ENCODE results near the gene COPZ1.

The COPZ1 gene

DNA sequence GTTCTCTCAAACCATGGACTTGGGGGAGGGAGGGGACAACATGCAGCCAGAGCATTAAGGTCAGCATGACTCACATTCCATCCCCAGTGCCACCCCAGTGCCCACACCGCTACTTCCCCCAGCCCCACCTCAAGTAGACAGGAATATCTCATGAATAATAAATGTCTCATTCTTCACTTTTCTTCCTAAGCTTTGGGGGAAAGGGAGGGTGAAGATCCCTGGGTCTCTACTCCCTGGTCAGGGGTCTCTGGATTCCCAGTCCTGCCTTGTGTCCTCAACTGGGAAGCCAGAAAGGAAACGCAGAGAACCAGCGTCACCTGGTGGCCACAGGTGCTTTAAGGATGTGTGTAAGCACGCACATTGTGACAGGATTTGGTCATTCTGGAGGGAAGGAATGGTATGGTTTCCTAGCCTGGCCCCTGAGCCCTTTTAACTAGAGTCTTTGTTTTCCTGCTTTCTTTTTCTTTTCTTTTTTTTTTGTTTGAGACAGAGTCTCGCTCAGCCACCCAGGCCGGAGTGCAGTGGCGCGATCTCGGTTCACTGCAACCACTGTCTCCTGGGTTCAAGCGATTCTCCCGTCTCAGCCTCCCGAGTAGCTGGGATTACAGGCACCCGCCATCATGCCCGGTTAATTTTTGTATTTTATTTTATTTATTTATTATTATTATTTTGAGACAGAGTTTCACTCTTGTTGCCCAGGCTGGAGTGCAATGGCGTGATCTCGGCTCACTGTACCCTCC lies 36.0 kb downstream of the COPZ1 start:
- DNase-seq: peak; percentile 42 to 70

DNA sequence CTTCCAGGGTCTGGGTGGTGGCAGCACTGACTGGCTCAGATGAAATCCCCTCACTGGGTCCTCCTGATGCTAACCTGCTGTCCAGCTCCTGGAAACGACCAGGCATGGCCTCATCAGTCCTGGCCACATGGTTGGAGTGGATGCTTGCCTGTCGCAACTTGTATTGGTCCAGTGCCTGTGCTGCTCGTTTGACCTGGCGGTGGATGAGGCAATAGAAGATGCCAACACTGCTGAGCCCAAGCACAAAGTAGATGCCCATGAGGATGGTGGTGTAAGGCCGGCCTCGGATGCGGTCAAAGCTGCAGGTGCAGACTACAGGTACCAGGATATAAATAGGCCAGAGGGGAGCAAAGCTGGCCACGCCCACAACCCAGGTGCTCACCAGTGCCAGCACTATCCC lies 38.1 kb downstream of the COPZ1 start:
- DNase-seq: no peak

DNA sequence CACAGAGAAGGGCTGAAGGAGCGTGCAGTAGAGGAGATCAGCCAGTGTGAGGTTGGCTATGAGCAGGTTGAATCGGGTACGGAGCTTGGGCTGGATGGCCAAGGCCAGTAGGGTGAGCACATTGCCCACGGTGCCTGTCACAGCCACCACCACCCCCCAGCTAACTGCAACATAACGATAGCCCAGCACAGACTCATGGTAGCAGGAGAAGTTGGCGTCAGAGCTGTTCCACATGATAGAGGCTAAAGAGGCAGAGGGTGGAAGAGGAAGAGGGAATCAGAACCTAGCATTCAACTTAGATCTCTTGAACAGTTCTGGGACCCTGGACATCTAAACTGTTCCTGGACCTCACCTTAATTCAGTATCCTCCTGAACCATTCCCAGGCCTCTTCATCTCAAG lies 38.7 kb downstream of the COPZ1 start:
- no peak for DNase-seq

DNA sequence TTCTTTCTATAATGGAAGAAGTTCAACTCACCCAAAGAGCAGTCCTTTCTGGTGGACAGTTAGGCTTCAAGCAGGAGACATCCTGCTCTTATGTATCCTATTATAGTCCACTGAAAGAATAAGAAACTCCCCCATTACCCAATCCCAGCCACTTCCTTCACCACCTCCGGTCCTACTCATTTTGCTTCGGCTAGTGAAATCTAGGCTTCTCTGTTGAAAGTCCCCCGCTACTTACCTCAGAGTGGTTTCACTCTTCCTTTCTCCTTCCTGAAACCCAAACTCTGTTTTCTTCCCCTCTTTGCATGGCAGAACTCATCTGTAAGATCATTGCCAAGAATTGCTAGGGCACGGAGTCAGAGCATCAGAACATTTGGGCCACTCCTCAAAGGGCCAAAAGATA lies 39.5 kb downstream of the COPZ1 start, which contains the start of gene GPR84:
GPR84 (minus strand) TSS at position 74 of the 400 bp plus-strand sequence. CDS start 635 bp downstream, outside the sequence.
- DNase-seq: no peak

DNA sequence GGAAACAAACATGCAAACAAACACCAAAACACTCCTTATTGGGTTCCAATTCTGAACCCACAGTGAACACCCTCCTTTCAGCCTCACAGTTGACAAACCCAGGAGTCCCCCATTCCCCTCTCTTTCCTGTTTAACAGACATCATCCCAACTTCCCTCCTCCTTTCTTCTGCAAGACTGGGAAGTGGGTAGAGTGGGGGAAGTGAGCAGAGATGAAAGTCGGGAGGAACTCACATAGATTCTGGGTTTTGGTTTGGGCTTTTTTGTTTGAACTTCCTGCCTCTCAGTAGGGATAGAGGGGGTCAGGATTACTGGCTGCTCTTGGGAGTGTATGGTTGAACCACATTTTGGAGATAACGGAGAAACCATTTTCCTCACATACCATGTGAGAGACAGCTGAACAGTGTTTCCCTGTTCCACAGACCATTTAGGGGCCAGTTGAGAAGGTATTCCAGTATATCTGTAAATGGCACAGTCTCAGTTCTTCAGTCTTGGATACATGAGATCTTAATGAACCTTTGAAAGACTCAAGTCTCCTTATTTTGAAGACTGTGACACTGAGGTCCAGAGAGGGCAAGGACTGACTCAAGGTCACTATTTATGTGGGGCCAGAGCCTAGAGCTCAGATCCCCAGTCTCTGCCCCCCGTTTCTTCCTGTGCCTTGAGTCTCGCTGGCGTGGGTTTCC lies 43.2 kb downstream of the COPZ1 start:
- DNase-seq: no peak

DNA sequence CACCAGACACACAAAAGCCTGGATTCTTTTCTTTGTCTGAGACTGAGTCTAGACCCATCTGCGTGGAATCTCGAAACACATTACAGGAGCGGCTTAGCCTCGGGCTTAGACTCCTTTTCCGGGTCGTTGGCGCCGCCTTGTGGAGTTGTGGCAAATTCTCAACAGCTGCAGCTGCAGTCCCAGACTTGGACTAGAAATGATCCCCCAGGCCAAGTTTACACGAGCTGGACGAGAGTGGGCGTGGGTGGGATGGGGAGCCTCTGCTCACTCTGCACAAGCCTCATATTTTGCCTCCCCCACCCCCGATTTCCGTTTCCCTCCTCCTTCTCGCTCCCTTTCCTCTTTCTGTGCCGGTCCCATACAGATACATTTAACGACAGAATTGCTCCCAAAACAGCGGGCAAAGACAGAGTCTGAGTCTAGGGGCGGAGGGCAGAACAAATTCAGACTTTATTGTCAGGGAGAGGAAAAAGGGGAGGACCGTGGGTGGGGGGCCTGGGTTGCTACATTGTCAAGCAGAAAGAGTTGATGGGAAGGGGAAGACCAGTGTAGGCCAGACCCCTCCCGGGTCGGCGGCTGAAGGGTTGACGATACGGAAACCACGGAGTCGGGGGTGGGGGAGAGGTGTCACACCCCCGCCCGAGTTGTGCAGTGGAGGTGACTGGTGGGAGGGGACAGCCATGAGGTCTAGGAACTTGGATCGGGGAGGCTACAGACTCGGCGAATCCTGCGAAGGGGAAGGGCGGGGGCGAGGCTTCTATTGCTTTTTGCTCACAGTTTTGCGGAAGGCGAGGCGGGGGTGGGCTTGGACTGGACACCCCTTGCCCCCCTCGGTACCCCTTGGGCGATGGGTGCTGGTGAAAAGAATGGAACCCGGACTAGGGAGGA lies 44.0 kb downstream of the COPZ1 start:
- peak; percentile 55 to 72 for DNase-seq

DNA sequence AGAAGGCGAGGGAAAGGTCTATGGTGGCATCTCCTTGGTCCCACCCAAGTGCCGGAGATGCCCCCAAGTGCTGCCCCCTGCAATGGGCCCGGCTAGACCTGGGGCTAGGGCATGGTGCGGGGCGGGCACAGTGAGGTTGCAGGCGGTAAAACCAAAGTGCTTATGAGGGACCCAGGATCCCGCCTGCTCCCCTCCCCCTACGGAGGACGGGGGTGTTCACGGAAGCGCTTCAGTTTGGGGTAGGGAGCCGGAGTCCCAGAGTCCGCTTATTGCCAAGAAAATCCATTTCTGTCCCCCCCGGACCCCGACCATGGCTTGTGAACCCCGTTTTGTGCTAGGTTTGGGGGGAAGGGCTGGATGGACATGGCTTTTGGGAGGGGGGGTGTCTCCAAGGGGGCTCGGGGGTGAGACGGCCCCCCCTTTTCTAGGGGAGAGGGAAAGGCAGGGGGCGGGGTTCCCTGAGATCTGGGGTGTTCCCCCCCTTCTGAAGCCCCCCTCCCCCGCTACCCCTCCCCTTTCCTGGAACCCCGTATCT lies 44.7 kb downstream of the COPZ1 start:
- DNase-seq: no peak

DNA sequence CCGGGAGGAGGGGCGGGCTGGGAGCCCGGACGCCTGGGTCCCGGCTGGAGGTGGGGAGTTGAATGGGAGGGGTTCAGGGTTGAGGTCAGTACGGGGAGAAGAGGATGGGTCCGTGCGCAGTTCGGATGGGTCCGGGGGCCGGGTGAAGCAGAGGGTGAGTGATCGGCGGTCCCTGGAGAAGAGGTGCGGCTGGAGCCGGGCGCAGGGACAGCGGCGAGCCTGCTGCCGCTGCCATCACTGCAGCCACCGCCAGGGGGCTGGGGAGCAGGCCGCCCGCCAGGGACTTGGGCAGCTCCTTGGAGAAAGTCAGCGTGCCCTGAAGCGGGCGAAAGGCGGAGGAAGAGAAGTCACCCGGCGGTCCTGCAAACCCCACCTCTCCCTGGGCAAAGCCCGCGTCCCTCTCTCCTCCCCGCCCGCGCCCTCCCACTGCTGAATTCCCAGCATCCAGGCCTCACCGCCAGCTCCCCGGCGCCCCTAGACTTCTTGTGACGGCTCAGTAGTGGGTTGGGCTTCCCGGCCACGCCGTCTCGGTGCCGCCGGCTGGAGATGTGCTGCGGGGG lies 45.3 kb downstream of the COPZ1 start:
- no peak for DNase-seq

DNA sequence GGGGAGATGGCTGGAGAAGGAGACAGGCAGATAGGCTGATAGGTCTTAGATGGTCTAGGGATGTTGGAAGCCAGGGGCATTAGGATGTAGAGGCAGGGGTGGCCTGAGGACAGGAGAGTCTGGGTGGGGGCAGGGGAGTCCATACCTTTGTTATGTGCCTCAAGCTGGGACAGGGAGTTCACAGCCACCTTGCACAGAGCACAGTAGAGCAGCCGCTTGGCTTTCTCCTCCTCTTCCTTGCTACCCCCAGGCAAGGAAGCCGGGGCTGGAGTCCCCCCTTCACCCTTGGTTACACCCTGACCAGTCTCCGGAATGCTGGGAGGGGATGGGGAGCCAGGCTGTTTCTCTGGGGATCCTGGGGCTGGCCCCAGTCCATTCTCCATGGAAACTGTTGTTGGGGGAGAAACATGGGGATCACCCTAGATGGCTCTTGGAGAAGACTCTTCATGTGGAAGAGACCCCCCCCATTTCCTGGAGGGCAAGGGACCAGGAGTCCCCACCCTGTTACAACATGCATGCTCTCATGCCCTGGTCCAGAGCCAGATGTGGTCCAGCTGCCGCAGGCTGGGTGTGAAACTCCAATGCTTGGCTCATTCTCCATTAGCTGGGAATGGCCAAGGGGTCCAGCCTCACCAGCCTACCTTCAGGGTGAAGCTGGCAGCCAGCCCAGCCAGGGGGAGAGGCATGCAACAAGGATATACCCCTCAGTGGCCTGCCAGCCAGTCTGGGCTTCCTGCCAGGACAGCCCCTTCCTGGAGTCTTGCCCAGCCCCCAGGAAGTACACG lies 46.6 kb downstream of the COPZ1 start:
- no peak for DNase-seq

DNA sequence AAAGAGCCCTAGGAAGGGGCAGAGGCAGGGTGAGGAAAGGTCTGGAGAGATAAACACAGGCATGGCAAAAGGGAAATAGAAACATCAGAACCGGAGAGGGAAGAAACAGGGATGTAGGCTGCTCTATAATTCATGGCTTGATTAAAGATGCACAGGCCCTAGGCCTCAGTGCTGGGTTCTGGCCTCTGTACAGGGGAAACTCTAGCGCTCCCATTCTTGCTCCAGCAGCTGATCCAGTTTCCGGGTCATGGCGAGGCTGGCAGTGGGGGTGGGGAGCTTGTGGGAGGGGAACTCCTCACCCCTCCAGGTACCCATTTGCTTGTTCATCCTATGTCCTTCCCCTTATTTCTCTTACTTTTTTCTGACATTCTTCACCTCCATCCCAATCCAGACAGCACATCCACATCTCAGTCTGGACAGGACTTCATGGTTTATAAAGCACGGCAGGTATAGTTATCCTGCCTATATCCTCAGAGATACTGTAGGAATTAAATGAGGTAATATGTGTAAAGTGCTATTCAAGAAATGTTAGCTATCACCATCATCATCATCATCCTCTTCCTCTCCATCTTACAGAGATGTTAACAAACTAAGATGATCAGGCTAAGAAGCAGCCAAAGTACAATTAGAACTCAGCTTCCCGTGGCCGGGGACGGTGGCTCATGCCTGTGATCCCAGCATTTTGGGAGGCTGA lies 47.3 kb downstream of the COPZ1 start:
- no peak for DNase-seq

DNA sequence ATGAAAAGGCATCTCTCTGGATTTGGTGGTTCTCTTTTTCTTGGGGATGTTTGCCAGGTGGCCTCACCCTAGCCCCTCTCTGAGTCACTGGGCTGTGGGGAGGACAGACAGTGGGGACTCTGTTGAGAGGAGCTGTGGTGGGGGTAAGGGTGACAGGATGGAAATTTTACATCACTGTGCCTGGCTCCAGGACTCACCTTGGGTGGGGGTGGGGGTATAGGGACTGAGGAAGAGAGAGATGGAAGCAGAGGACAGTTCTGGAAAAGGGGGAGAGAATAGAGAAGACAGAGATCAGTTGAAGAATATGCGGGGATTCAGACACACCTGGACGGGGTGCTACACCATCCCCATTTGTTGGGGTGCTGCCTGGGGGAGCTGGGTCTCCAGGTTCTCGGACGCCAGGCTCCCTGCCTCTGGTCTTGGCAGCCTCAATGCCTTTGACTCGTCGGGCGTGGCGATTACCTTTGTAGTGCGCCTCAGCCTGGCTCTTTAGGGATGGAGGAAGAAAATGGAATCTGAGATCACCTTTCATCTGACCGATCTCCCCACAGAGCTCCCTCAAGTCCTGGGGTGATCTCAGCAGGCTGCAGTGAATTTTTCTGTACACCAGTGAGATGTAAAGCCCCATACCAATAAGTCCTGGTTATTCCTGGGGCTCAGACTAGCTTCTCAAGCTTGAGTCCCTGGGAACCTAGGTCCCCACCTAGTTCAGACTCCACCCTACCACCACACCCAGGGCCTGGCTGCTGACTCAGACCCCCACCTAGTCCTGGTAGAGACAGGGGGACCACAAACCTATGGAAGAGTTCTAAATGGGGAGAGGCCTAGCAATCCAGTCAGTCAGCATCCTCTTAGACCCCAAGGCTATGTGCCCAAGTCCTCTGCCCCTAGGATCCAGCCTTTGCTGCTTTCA lies 49.0 kb downstream of the COPZ1 start:
- no peak for DNase-seq

DNA sequence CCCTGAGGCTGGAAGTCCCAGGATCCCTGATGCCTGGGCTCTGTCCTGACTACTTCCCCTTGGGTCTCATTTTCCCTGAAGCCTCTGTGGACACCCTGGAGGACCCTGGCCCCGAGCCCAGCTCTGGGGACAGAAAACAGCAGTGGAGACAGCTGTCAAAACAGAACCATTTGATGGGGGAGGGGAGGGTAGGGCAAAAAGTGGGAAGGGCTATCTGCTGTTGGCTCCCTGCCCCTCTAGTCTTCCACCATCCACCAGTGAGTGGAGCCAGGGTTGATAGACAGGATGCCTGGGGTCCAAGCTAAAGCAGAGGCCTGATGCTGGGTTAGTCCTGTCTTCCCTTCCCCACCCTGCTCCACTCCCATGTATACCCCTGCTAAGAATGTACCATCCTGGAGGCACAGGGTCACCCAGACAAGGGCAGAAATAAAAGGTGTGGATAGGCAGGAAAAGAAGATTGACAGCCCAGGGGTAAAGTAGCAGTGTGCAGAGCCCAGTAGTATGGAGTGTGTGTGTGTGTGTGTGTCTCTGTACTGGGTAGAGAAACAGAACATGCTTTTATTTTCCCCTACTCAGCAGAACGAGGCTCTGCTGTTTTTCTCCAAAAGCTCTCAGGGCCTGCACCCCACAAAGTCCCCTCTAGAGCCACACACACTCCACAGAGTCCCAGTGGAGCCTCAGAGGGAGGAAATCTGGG lies 49.8 kb downstream of the COPZ1 start:
- no peak for DNase-seq

DNA sequence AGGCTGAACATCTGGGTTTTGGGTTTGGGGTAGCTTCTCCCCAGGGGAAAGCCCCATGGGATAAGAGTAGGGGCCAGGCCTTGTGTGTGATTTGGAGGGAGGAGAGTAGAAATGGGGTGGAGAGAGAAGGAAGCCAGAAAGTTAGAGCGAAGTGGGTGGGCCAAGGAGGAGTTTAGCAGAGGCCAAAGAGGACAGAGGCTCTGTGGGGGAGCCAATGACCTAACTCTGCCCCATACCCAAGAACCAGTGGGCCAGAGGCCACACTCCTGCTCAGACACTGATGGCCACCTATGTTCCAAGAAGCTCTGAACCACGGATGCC lies 50.3 kb downstream of the COPZ1 start:
- no peak for DNase-seq

DNA sequence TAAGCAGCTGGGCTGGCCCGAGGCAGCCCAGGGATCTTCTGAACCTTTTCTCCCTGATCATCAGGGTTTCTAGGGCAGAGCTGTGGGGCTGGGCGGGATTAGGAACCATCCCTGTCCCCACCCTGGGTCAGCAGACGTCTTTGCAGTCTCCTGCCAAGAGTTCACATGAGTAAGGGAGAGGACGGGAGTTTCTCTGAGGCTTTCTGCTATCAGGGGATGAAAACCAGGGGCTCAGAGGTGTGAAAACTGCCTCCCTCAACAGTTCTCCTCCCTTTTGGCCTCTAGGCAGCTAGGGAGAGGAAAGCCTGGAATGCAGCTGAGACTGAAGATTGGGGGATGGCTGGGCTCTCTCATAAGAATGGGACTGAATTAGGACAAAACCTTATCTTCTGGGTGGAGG lies 51.7 kb downstream of the COPZ1 start:
- DNase-seq: no peak

DNA sequence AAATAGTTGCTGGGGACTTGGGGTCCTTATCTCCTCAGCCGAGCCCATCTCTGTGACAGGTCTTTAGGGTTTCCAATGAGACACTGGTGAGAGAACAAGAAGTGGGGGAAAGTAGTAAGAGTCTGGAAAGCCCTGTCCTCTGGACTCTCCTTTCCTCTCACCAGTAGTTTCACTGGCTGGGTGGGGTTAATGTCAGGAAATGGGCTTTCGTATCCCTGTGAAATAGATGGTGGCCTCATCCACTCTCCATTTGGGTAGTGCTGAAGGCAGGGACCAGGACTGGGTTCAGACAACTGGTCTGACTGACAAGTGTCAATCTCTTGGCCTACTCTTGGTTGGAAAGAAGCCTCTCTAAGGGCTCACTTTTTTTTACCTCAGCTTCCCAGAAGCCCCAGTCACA lies 52.1 kb downstream of the COPZ1 start:
- no peak for DNase-seq

DNA sequence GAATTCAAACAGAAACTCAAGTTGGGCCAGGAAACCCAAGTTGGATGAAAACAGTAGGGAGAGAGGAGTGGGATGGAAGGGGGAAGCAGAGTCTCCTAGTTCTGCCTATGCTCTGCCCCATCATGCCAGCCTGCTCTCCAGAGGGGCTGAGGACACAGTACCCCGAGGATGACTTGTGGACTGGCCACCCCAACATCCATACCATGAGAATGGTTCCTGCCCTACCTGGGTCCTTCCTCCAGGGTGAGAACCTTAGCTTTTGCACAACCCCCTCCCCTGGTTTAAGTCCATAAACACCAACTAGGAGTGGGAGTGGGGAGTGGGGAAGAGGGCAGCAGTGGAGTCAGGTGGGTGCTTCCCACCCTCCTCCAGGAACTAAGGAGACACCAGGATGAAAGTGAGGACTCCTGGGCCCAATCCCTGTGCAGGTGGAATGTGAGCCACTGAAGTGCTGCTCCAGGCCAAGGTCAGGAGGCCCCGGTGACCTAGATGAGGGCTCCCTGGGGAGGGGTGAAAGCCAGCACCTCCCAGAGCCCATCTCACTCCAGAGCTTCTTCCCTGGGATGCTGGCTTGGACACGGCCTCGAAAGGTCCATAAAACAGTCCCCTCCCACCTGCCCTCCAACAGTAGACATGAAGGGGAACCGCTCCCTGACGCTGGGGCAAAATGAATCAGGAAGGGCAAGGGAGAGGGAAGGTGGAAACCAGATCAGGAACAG lies 53.0 kb downstream of the COPZ1 start:
- no peak for DNase-seq

DNA sequence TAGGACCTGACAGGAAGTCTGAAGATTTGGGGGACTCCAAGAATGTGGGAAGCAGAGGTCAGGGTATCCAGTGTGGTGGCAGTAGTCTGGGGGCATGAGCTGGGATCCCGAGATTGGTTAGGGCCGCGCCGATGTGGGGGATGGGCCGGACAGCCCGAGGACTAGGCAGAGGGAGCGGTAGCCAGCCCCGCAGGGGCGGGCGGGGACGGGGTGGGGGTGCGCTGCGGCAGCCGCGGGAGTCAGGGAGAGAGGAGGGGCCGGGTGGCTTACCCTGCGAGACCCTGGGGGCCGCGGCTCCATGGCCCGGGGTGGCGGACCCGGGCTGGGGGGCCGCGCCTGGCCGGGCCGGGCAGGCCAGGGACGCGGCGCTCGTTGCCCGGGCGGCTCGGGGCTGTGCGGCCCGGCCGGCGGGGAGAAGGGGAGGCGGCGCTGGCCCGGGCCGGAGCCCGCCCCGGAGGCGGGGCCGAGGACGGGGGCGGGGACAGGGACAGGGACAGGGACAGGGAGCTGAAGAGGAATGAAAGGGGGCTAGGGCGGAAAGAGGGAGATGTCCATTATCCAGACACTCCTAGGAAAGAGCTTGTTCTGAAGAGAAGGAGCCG lies 54.0 kb downstream of the COPZ1 start:
- DNase-seq: peak in 1 of 2 experiments; percentile 21

DNA sequence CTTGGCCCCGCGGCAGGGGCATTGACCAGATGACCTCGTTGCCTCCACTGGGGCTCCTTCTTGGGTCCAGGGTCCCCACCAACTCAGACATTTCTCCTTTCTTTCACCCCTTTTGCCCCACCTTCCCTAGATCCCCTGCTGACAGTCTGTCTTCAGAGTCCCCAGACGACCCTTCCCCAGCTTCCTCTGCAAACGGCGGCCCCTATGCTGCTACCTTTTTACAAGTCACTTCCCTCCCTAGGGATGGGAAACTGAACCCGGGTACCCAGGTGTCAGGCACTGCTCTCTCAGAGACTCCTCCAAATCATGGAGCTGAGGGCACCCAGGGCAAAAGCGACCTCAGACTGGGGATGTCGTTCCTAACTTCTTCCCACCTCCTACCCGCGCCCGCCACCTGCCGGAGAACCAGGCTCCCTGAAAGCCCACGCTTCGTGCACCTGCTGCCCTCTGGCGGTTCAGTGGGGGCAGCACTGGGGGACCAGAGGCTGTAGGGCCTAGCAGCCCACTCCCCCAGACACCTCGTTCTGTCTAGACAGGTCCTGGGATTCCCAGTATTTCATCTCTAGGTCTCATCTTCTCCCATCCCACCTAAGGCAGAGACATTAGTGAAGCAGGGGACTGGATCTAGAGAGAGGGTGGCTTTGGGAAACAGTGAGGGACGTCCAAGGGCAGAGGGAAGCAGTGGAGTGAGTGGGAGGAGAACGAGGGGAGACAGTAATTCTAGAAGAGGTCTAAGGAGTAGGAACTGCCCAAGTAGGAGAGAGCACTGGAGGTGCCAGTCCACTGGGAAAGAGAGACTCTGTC lies 54.7 kb downstream of the COPZ1 start:
- peak; percentile 83 to 89 for DNase-seq
